Measurements from ENCODE around the gene MICAL1.

Gene MICAL1

DNA sequence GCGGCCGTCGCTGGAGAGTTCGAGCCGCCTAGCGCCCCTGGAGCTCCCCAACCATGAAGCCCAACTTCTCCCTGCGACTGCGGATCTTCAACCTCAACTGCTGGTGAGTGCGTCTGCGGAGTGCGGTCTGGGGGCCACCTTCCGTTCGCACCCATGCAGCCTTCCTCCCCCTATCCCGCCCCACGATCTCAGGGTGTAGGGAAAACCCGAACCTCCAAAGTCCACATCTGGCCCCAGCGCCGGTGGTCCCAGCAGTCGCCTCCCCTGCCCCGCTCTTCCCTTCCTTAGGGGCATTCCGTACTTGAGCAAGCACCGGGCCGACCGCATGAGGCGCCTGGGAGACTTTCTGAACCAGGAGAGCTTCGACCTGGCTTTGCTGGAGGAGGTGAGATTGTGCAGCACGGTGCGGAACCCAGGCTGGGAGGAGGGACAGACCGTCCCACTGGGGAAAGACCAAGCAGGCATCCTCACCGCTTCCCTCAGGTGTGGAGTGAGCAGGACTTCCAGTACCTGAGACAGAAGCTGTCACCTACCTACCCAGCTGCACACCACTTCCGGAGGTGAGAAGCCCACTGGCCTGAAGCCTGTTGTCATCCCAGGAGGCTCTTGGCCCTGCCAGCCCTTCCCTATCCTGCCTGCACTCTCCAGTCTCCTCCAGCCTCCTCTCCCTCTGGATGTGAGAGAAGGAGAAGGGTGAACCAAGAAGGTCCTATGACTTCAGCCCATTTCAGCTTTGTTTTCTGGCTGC, 14.3 kb downstream of the MICAL1 start:
- DNase-seq (ENCODE audit: low read depth, low spot score), result no peak
- H3K27ac ChIP-seq, result peak overlapping the region; percentile 51

DNA sequence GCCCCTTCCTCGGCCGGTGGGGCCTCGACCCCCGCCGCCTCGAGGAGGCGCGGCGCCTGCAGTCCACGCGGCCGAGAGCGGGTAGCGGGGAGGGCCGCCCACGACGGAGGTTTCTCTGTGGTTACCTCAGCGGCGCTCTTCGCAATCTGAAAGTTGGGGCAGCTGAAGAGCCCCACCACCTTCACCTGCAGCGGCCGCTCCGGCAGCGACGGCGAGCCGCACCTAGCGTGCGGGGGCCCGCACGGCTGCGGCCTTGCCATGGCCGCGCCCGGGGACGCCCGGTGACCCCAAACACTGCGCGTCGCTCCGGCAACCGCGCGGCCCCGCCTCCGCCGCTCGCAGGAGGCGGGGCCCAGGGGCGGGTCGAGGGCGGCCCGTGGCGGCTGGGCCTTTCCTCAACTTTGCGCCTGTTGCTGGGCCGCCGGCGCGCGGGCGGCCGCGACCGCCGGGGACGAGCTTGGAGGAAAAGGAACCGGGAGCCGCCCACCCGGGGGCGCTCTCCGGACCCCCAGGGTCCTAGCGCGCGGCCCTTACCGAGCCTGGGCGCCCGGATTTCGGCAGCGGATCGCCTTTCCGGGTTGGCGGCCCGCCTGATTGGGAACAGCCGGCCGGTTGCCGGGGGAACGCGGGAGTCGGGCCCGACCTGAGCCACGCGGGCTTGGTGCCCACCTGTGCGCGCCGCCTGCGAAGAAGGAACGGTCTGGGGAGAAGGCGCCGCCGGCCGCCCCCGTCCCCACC, 15.1 kb downstream of the MICAL1 start, which contains the start of the genes PPIL6 and SMPD2:
Gene PPIL6 (minus strand): TSS at position 298 of the 738 bp plus-strand sequence. CDS start 38 bp downstream, at position 260.
Gene SMPD2 (plus strand): TSS at position 394 of the 738 bp plus-strand sequence. CDS start 398 bp downstream, outside the sequence.
- H3K27ac ChIP-seq, result peak within 1 kb of the TSS; percentile 51
- DNase-seq (ENCODE audit: low read depth, low spot score), result no peak

DNA sequence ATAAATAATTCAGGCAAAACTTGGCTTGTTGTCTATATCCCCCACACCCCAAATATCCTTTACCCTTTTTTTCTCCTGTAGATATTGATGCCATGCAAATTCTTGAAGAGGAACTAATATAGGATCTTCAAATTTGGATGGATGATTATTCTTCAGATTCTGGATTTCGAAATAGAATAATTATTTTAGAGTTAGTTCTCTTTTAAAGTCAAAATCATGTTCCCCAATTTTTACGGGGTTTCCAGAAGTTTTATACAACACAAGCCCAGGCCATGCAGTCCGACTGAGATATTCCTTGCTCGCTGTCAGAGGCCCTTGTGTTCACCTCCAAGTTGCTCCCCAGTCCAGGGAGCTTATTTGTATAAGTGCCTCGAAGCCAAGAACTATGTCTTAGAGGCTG, 19.5 kb downstream of the MICAL1 start:
- H3K27ac ChIP-seq, result no peak overlapping the region

DNA sequence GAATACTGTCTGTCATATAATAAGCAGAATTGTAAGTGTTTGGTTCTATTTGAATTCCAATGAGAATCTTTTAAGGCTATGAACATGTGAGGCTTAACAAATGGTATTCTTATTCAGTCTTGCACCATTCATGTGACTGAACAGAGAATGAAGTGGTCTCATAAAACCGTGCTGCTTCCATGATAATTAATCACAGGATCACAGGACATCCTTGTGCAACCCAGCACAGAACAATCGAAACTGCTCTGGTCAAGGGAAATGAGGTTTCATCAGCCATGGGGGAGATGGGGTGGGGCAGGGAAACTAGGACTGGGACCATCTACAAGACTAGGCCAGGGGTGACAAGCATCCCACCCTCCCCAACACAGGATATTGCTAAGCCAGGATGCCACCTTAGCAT, 21.1 kb downstream of the MICAL1 start:
- no peak for DNase-seq (ENCODE audit: low read depth, low spot score)
- H3K27ac ChIP-seq, result no peak overlapping the region

More for the DNA sequence above, 19.5 kb downstream of the MICAL1 start:
- DNase-seq (ENCODE audit: low read depth, low spot score), result no peak

DNA sequence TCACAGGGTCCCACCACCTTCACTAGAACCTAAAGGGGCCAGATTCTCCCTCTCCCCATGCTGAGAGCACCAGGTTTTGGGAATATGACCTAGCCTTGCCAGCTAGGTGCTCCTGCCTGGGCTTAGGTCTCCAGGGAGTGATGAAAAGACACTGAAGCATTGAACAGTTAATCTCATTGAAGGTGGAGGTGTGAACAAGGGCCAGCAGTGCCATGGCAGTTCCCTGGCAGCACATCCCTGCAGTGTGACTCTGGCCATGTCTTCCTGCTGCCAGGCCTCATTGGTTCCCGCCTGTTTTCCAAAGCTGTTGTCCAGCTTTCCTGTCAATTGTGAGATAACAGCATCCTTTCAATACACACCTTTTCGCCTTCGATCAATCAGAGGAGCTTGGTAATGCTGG, 26.1 kb downstream of the MICAL1 start:
- no peak overlapping the region for H3K27ac ChIP-seq
- DNase-seq (ENCODE audit: low read depth, low spot score), result no peak

DNA sequence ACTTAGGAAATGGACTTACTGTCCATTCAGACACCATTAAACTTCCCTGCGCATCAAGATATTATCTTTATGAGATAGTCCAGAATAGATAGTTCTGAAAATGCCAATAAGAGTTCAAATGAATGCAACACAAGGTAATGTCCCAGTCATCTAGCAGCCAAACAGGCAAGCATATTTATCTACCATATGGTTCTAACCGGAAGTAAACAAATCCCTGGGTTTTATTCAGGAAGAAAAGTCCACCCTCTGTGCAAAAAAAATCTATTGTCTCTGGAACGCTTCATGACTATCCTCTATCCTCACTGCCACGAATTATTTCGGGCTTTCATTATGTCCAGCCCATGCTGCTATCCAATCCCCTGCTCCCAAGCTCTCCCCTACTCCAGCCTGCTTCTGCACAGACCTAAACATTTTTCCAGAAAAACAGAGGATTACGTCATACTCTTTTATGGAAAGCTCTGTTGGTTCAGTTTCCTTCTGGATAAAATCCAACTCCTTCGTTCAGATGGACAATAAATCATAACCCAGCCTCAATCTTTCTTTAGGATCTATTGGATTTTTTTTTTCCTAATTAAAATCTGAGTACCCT, 26.6 kb downstream of the MICAL1 start:
- no peak for DNase-seq (ENCODE audit: low read depth, low spot score)
- no peak overlapping the region for H3K27ac ChIP-seq

DNA sequence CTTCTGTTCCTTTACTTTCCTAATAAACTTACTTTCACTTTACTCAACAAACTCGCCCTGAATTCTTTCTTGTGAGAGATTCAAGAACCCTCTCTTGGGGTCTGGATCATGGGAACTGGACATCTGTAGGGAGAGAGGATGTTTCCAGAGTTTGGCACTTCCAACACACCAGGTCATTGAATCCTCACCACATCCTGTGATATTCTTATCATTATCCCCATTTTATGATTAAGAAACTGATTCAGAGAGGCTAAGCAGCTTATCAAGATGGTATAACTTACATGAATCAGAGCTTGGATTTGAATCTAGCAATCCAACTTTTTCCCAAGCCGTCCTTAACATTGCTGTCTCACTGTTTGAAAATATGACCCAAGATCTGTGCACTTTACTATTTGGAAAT, 30.6 kb downstream of the MICAL1 start:
- H3K27ac ChIP-seq, result peak overlapping the region; percentile 25
- no peak for DNase-seq (ENCODE audit: low read depth, low spot score)

DNA sequence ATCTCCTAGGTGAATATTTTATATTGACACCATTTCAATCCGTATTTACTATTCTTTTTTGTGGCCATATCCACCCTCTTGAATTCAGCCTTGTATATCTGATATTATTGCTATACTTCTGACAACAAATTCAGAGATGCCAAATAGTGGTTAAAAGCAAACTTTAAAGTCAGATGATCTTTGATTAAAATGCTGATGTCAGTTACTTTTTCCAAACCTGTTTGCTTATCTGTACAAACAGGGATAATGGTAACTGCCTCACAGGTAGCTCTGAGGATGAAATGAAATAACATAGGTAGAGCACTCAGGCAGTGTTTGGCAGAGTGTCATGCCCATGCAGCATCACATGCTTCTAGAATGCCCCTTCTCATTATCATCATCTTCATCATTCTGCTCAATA, 34.4 kb downstream of the MICAL1 start:
- no peak for DNase-seq (ENCODE audit: low read depth, low spot score)
- H3K27ac ChIP-seq, result peak overlapping the region; percentile 44

DNA sequence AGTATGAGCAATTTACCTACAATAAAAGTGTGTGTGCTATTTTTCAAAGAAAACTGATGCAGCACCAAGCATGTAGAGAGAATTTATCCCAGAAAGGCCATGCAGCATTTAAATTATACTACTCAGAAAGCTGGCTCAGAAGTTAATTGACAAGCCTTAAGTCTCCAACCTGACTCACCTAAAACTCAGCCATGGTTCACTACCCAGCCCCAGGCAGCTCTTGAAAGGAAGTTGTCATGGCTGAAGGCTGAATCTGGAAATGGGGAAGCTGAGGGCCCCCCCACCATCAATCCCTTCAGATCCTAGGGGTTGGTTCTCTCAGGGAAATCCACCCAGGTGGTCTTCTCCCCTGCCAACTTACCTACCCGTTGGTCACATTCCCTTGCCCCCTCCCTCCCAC, 34.8 kb downstream of the MICAL1 start:
- peak overlapping the region; percentile 44 for H3K27ac ChIP-seq
- no peak for DNase-seq (ENCODE audit: low read depth, low spot score)

DNA sequence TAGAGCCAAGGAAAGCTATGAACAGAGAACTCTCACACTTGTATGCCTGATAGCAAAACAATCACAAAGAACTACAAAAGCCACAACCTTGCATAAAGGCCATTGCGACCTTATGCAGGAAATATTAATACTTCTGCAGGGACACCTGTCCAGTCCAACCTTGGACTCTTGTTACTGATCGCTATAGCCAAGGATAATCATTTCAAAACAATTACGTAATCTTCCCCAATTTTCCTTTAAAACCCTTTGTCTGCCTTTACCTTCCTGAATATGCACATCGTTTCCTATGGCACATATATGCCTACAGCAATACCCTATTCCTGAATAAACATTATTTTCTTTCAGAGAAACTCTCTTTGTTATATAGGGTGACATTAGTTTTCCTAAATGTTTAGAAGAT, 37.9 kb downstream of the MICAL1 start:
- no peak for DNase-seq (ENCODE audit: low read depth, low spot score)
- H3K27ac ChIP-seq, result no peak overlapping the region

DNA sequence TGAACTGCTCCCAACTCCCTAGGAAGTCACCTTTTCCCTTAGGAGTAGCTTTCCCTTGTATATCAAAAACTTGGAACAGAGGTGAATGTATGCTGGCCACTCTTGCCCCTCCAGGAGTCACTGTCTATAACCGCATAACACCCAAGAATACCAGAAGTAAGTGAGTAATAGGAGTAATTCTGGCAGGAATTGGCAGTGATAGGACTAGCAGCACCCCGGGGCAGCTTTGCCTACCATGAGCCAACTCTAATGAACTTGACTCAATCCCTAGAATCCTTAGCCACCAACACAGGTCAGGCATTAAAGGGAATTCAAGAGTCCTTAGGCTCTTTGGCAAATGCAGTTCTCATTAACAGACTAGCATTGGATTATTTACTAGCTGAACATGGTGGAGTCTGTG, 44.5 kb downstream of the MICAL1 start:
- no peak for DNase-seq (ENCODE audit: low read depth, low spot score)
- no peak overlapping the region for H3K27ac ChIP-seq

DNA sequence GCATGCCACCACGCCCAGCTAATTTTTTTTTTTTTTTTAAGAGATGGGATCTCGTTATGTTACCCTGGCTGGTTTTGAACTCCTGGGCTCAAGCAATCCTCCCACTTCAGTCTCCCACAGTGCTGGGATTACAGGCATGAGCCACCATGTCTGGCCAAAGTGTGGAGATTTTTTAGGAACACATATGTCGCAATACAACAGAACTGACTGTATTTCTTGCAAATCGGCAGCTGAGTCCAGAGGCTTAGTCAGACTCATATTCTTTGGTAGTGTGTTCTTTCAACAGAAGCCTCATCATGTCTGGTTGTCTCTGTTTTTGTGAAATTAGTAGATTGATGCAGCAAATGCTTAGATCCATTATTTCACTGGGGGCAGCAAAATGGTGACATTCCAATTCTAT, 49.4 kb downstream of the MICAL1 start:
- no peak for DNase-seq (ENCODE audit: low read depth, low spot score)
- H3K27ac ChIP-seq, result no peak overlapping the region

DNA sequence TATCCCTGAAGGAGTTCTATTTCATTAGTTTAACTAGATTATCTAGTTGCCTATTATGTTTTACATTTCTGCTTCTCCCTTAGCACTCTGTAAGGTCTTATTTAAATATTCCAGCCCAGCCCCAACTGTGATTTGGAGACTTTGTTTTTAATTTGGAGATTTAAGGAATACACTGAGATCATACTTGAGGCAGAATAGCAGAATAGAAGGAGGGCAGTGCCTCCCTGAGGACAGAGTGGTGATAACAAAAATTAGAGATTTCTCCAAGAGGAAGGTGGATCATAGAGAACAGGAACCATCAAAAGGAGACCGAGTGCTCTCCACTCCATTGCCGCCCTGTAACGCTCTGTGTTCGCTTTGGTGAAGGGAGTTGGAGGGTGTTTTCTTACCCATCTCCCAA, 58.6 kb downstream of the MICAL1 start:
- H3K27ac ChIP-seq, result no peak overlapping the region
- DNase-seq (ENCODE audit: low read depth, low spot score), result no peak

DNA sequence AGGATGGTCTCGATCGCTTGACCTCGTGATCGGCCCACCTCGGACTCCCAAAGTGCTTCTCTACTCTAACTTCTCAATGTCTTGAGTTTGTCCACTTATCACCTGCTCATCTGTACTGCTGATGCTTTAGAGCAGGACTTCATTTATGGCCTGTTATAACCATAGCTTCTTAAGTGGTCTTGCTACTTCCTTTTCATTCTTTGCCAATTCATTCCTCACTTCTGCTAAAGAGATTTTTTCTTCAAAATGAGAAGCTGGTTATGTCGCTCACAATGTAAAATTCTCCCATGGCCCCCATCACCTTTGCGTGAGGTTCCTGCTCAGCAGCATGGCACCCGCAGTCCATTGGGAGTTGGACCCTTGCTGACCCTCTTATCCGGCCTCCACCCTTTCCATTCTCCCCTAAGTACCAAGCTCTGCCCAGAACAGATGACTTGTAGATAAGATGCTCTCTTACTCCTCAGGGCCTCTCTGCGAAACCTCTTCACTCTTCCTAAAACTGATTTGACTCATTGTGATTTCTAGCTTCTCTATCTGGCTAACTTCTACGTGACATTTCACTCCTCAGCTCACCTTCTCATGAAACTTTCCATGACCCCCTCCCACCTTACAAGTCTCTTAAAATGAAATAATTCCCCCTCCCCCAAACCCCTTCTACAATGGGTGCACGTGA, 59.4 kb downstream of the MICAL1 start:
- no peak for DNase-seq (ENCODE audit: low read depth, low spot score)
- H3K27ac ChIP-seq, result no peak overlapping the region

All from epithelial cell of prostate (primary cell).